Vagina (tissue), 2 donors: ENCODE measurements around the gene SPATA1. TPM values are rescaled to one million over a fixed set of nuclear protein-coding genes. Genes with fewer than 3 reads are reported as not detected.

Source experiments
- DNase-seq, 2 donors: peaks; one replicate each; pipeline ENCODE4 v3.0.0-alpha.2; 2017; ENCODE audit errors: extremely low spot score in 2 of 2
- H3K27ac ChIP-seq: fragments of 200-600 bp; sonication (generic); one replicate; pipeline ENCODE4 v1.5.1; 2019
- H3K27me3 ChIP-seq: fragments of 200-600 bp; sonication (generic); one replicate; pipeline ENCODE4 v1.5.1; 2019
- H3K36me3 ChIP-seq, 2 donors: fragments of 200-600 bp; sonication (generic); one replicate each; pipeline ENCODE4 v1.5.1; 2017 to 2019
- H3K4me1 ChIP-seq: fragments of 200-600 bp; sonication (generic); one replicate; pipeline ENCODE4 v1.5.1; 2019
- H3K4me3 ChIP-seq, 2 donors: fragments of 200-600 bp; sonication (generic); 1 replicate in 1 of 2; 2 replicates in 1 of 2; pipeline ENCODE4 v1.5.1; 2016 to 2019
- H3K9me3 ChIP-seq: fragments of 200-600 bp; sonication (generic); one replicate; pipeline ENCODE4 v1.5.1; 2019
- POLR2A ChIP-seq, 2 donors: fragments of 450-650 bp; IDR thresholded peaks; one replicate each; pipeline ENCODE4 v1.6.1; 2017; ENCODE audit warnings: antibody characterized with exemption in 2 of 2, mild to moderate bottlenecking in 2 of 2, moderate library complexity in 2 of 2
- POLR2AphosphoS5 ChIP-seq, 2 donors: sonication (generic); formaldehyde crosslinking; IDR thresholded peaks; one replicate each; pipeline ENCODE4 v1.9.0; 2017; ENCODE audit warnings: antibody characterized with exemption in 2 of 2, mild to moderate bottlenecking in 2 of 2, low read depth in 1 of 2; ENCODE audit not compliant: insufficient read depth in 1 of 2
- intact Hi-C: fragments of 100-400 bp; cut with DNase I; formaldehyde crosslinking; loops from one replicate; pipeline ENCODE4 v1.15.1; 2023
- total RNA-seq: library from RNA; depleted of rRNA; stranded (reverse); fragments of >200 nt; gene quantifications from one replicate; pipeline ENCODE4 v1.2.3, GENCODE V29; 2016
- TF ChIP-seq, protein P1 (sequence below), 3 experiments: fragments of 450-650 bp in 2 of 3; fragments of 200-600 bp in 1 of 3; sonication (generic) in 1 of 3; IDR thresholded peaks; one replicate each; pipeline ENCODE4 v1.5.1; 2017 to 2019; ENCODE audit warnings: antibody characterized with exemption in 3 of 3, mild to moderate bottlenecking in 2 of 3, moderate library complexity in 2 of 3

The SPATA1 gene
- total RNA-seq, 1 donor from 2014 or later, result 0.25 TPM

DNA sequence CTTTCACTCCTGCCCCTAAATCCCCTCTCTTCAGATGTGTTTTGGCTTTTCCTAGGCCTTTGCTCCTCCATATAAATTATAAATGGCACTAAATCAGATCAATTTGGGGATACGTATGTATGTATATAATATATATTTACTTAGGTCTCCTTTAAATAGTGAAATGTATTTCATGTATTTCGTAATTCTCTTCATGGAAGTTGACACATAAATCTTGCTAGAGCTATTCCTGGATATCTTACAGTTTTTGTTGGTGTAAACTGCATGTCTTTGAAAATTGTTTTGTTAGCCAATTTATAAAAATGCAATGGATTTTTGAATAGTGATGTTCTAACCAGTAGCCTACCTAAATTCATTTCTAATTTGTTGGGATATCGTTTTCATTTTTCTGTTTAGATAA lies 18.1 kb upstream of the SPATA1 start:
- Histone ChIP-seq H3K9me3 (no peaks in the 10 kb centered on the region), H3K4me3 (no peak overlapping the region), H3K4me1 (no peaks in the 10 kb centered on the region), H3K27me3 (no peaks in the 10 kb centered on the region), H3K36me3 (peaks cover 0 to 60% of the 10 kb centered on the region in 2 donors), H3K27ac (no peak overlapping the region)
- TF ChIP-seq, protein P1, sequence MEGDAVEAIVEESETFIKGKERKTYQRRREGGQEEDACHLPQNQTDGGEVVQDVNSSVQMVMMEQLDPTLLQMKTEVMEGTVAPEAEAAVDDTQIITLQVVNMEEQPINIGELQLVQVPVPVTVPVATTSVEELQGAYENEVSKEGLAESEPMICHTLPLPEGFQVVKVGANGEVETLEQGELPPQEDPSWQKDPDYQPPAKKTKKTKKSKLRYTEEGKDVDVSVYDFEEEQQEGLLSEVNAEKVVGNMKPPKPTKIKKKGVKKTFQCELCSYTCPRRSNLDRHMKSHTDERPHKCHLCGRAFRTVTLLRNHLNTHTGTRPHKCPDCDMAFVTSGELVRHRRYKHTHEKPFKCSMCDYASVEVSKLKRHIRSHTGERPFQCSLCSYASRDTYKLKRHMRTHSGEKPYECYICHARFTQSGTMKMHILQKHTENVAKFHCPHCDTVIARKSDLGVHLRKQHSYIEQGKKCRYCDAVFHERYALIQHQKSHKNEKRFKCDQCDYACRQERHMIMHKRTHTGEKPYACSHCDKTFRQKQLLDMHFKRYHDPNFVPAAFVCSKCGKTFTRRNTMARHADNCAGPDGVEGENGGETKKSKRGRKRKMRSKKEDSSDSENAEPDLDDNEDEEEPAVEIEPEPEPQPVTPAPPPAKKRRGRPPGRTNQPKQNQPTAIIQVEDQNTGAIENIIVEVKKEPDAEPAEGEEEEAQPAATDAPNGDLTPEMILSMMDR (IDR thresholded peaks at IDR 0.05), result no peak
- no peak for TF ChIP-seq POLR2A (IDR thresholded peaks at IDR 0.05)
- no peak for TF ChIP-seq POLR2AphosphoS5 (IDR thresholded peaks at IDR 0.05; ENCODE audit: insufficient read depth in 1 of 2, low read depth in 1 of 2)
- DNase-seq, result no peak
- intact Hi-C loops, result no loop called here

DNA sequence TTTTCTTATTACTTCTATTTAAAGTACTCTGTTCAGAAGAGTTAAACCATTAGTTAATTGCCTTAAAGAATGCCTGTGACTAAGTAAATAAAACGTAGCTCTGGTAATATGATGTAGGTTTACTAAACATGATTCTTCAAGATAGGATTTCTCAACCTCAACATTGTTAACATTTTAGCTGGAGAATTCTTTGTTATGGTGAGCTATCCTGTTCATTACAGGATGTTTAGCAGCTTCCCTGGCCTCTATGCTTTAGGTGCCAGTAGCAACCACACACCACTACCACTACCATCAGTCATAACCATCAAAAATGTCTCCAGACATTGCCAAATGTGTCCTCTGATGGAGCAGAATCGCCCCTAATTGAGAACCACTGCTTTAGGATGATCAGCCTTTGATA lies 16.4 kb upstream of the SPATA1 start:
- intact Hi-C loops, result no loop called here
- TF ChIP-seq, protein P1 (IDR thresholded peaks at IDR 0.05), result no peak
- no peak for TF ChIP-seq POLR2AphosphoS5 (IDR thresholded peaks at IDR 0.05; ENCODE audit: insufficient read depth in 1 of 2, low read depth in 1 of 2)
- no peak for TF ChIP-seq POLR2A (IDR thresholded peaks at IDR 0.05)
- Histone ChIP-seq H3K9me3 (no peaks in the 10 kb centered on the region), H3K4me3 (no peak overlapping the region), H3K27me3 (no peaks in the 10 kb centered on the region), H3K4me1 (no peaks in the 10 kb centered on the region), H3K27ac (no peak overlapping the region), H3K36me3 (peaks cover 0 to 52% of the 10 kb centered on the region in 2 donors)
- DNase-seq, result no peak

DNA sequence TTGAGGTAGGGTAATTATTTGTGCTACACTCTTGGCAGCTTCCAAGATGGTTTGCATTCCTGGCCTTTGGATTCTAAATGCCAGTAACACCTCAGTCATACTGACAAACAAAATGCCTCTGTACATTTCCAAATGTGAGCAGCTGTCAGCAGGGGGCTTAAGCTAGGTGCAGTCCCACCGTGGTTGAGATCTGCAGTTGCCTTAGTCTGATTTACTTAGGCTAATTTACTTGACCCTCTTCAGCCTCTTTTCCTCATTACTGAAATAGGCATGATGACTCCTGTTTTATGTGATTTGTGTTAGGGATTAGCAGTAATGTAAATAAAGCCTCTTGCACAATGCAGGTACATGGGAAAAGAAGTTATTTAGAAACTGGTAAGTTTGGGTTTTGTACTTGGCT lies 13.5 kb upstream of the SPATA1 start:
- no peak for DNase-seq
- no peak for TF ChIP-seq POLR2AphosphoS5 (IDR thresholded peaks at IDR 0.05; ENCODE audit: insufficient read depth in 1 of 2, low read depth in 1 of 2)
- TF ChIP-seq, protein P1 (IDR thresholded peaks at IDR 0.05), result no peak
- no peak for TF ChIP-seq POLR2A (IDR thresholded peaks at IDR 0.05)
- H3K4me3 ChIP-seq, result no peak overlapping the region
- no peaks in the 10 kb centered on the region for H3K4me1 ChIP-seq
- intact Hi-C loops, result no loop called here
- H3K27me3 ChIP-seq, result no peaks in the 10 kb centered on the region
- H3K27ac ChIP-seq, result no peak overlapping the region
- no peaks in the 10 kb centered on the region for H3K9me3 ChIP-seq
- peaks cover 0 to 71% of the 10 kb centered on the region in 2 donors for H3K36me3 ChIP-seq

DNA sequence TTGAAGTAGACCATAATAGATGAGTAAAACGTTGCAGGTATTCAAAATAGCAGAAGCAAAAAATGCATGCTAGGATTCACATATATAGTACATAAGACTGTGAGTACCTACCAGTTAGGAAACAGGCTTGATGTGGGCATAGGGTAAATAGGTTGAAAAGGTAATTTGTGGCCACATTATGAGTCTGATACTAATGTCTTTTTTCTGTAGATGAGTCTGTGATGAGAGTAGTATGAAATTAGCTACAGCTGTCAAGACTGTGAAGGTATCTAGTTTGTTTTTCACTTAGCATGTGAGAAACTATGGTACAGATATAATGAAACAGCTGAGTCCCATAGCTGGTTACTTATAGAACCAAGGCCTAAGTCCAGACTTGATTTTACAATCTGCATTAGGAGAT lies 12.4 kb upstream of the SPATA1 start:
- no peak for DNase-seq
- Histone ChIP-seq H3K9me3 (no peaks in the 10 kb centered on the region), H3K4me3 (no peak overlapping the region), H3K27ac (no peak overlapping the region), H3K4me1 (no peaks in the 10 kb centered on the region), H3K27me3 (no peaks in the 10 kb centered on the region), H3K36me3 (peaks cover 0 to 76% of the 10 kb centered on the region in 2 donors)
- intact Hi-C loops, result no loop called here
- TF ChIP-seq, protein P1 (IDR thresholded peaks at IDR 0.05), result no peak
- TF ChIP-seq POLR2AphosphoS5 (IDR thresholded peaks at IDR 0.05; ENCODE audit: insufficient read depth in 1 of 2, low read depth in 1 of 2) (no peak), POLR2A (IDR thresholded peaks at IDR 0.05) (no peak)

DNA sequence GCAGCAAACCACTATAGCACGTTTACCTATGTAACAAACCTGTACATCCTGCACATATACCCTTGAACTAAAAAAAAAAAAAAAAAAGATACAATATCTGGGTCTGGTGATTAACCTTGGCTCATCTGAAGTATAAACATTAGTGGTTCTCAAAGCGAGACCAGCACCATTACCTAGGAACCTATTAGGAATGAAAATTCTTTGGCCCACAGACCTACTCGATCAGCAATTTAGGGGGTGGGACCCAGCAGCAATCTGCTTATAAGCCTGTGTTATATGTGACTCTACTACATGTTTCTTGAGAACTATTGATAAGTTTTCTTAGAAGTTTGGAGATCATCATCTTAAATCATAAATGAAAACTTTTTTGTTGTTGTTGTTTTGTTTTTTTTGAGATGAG lies 9.7 kb upstream of the SPATA1 start:
- Histone ChIP-seq H3K27me3 (no peaks in the 10 kb centered on the region), H3K27ac (no peak overlapping the region), H3K36me3 (peaks cover 0 to 57% of the 10 kb centered on the region in 2 donors), H3K4me1 (no peaks in the 10 kb centered on the region), H3K4me3 (no peak overlapping the region), H3K9me3 (no peaks in the 10 kb centered on the region)
- TF ChIP-seq POLR2A (IDR thresholded peaks at IDR 0.05) (no peak), POLR2AphosphoS5 (IDR thresholded peaks at IDR 0.05; ENCODE audit: insufficient read depth in 1 of 2, low read depth in 1 of 2) (no peak)
- TF ChIP-seq, protein P1 (IDR thresholded peaks at IDR 0.05), result no peak
- DNase-seq, result no peak
- intact Hi-C loops, result no loop called here
